T-helper 17 cell (primary cell): ENCODE results near the gene NEB. TPM values are rescaled to one million over a fixed set of nuclear protein-coding genes. Genes with fewer than 3 reads are reported as not detected.
A peak's percentile ranks its signal among the peaks of the same experiment; 100 is the strongest.
"Not testable (repeated sequence)": the region's sequence is repeated elsewhere in the genome, so short reads cannot be mapped to it uniquely, and the experiment has no call there.

Experiments used
- ATAC-seq: fragments of 150-1000 bp; cut with Tn5 transposase; 2 replicates; pipeline ENCODE4 v1.10.0; 2021; ENCODE audit warnings: mild to moderate bottlenecking, moderate library complexity
- DNase-seq, 3 donors: peaks; one replicate each; pipeline versions ENCODE4 v3.0.0 to v3.0.0-alpha.2; 2020 to 2021
- H3K9me3 ChIP-seq: one replicate; pipeline ENCODE4 v1.7.0; 2013; ENCODE audit warnings: low read length, mild to moderate bottlenecking; ENCODE audit not compliant: control insufficient read depth, poor library complexity, severe bottlenecking
- H3K27ac Mint-ChIP-seq: one replicate; pipeline ENCODE4 v1.8.0; 2022; ENCODE audit warnings: mild to moderate bottlenecking, moderate library complexity, mixed read lengths
- H3K27me3 Mint-ChIP-seq: one replicate; pipeline ENCODE4 v1.8.0; 2022; ENCODE audit warnings: mixed read lengths
- H3K36me3 Mint-ChIP-seq: one replicate; pipeline ENCODE4 v1.8.0; 2022; ENCODE audit warnings: low read depth, mixed read lengths
- H3K4me1 Mint-ChIP-seq: one replicate; pipeline ENCODE4 v1.8.0; 2022; ENCODE audit warnings: mild to moderate bottlenecking, mixed read lengths
- H3K4me3 Mint-ChIP-seq: one replicate; pipeline ENCODE4 v1.8.0; 2022; ENCODE audit warnings: mild to moderate bottlenecking, moderate library complexity, mixed read lengths
- total RNA-seq, 4 donors: library from RNA in 2 of 4; stranded (reverse) in 2 of 4; gene quantifications; one replicate each; pipeline ENCODE4 v1.2.3 and lab custom pipeline; 2022 to 2026

Gene NEB
- total RNA-seq, 2 donors from 2014 or later, result 1.6 to 1.7 TPM

- not testable (repeated sequence) for H3K4me1 Mint-ChIP-seq, H3K36me3 Mint-ChIP-seq, H3K9me3 ChIP-seq, H3K27me3 Mint-ChIP-seq, DNase-seq, ATAC-seq, H3K4me3 Mint-ChIP-seq, H3K27ac Mint-ChIP-seq
Measured at GRCh38 chr2:151596903-151597608, 137.2 kb downstream of the NEB start.

GRCh38 chr2:151591908-151592255, 142.4 kb downstream of the NEB start:
- not testable (repeated sequence) for H3K4me3 Mint-ChIP-seq, ATAC-seq, H3K27ac Mint-ChIP-seq, H3K9me3 ChIP-seq, H3K36me3 Mint-ChIP-seq, H3K4me1 Mint-ChIP-seq, DNase-seq, H3K27me3 Mint-ChIP-seq

- not testable (repeated sequence) for H3K4me3 Mint-ChIP-seq, H3K36me3 Mint-ChIP-seq, H3K27me3 Mint-ChIP-seq, H3K27ac Mint-ChIP-seq, DNase-seq, H3K9me3 ChIP-seq, H3K4me1 Mint-ChIP-seq
- peak; percentile 80 for ATAC-seq
Measured at GRCh38 chr2:151591250-151591907, 142.9 kb downstream of the NEB start.

- H3K4me3 Mint-ChIP-seq, H3K9me3 ChIP-seq, H3K27me3 Mint-ChIP-seq, DNase-seq, H3K27ac Mint-ChIP-seq, ATAC-seq, H3K4me1 Mint-ChIP-seq, H3K36me3 Mint-ChIP-seq: not testable (repeated sequence)
Measured at GRCh38 chr2:151581300-151581699, 153.0 kb downstream of the NEB start.

GRCh38 chr2:151580697-151581096, 153.6 kb downstream of the NEB start:
- not testable (repeated sequence) for H3K36me3 Mint-ChIP-seq, DNase-seq, H3K9me3 ChIP-seq, H3K4me1 Mint-ChIP-seq, H3K4me3 Mint-ChIP-seq, H3K27me3 Mint-ChIP-seq, H3K27ac Mint-ChIP-seq
- peak; percentile 79 for ATAC-seq

GRCh38 chr2:151577116-151577515, 157.2 kb downstream of the NEB start:
- no peak overlapping the region for H3K4me3 Mint-ChIP-seq
- no peak overlapping the region for H3K27ac Mint-ChIP-seq
- DNase-seq, result no peak
- no peak for ATAC-seq
- H3K4me1 Mint-ChIP-seq, result no peaks in the 10 kb centered on the region
- no peaks in the 10 kb centered on the region for H3K36me3 Mint-ChIP-seq
- H3K27me3 Mint-ChIP-seq, result no peaks in the 10 kb centered on the region
- no peaks in the 10 kb centered on the region for H3K9me3 ChIP-seq

- Mint-ChIP-seq H3K27me3 (no peaks in the 10 kb centered on the region), H3K27ac (no peak overlapping the region), H3K4me3 (no peak overlapping the region), H3K36me3 (no peaks in the 10 kb centered on the region), H3K4me1 (no peaks in the 10 kb centered on the region)
- H3K9me3 ChIP-seq, result no peaks in the 10 kb centered on the region
- DNase-seq (no peak), ATAC-seq (no peak)
Measured at GRCh38 chr2:151576080-151576479, 158.2 kb downstream of the NEB start.

GRCh38 chr2:151575338-151575737, 158.9 kb downstream of the NEB start:
- H3K9me3 ChIP-seq, result no peaks in the 10 kb centered on the region
- Mint-ChIP-seq H3K27me3 (no peaks in the 10 kb centered on the region), H3K27ac (no peak overlapping the region), H3K4me3 (no peak overlapping the region), H3K36me3 (no peaks in the 10 kb centered on the region), H3K4me1 (no peaks in the 10 kb centered on the region)
- no peak for ATAC-seq
- no peak for DNase-seq

GRCh38 chr2:151570191-151570590, 164.1 kb downstream of the NEB start:
- Mint-ChIP-seq H3K4me1 (no peaks in the 10 kb centered on the region), H3K27ac (no peak overlapping the region), H3K27me3 (no peaks in the 10 kb centered on the region), H3K36me3 (no peaks in the 10 kb centered on the region), H3K4me3 (no peak overlapping the region)
- DNase-seq (no peak), ATAC-seq (no peak)
- no peaks in the 10 kb centered on the region for H3K9me3 ChIP-seq

GRCh38 chr2:151569167-151569566, 165.1 kb downstream of the NEB start:
- Mint-ChIP-seq H3K4me1 (no peaks in the 10 kb centered on the region), H3K27me3 (no peaks in the 10 kb centered on the region), H3K27ac (no peak overlapping the region), H3K36me3 (no peaks in the 10 kb centered on the region), H3K4me3 (no peak overlapping the region)
- no peaks in the 10 kb centered on the region for H3K9me3 ChIP-seq
- ATAC-seq (no peak), DNase-seq (no peak)

- Mint-ChIP-seq H3K36me3 (no peaks in the 10 kb centered on the region), H3K4me1 (no peaks in the 10 kb centered on the region), H3K27me3 (no peaks in the 10 kb centered on the region), H3K27ac (no peak overlapping the region), H3K4me3 (no peak overlapping the region)
- H3K9me3 ChIP-seq, result no peaks in the 10 kb centered on the region
- no peak for DNase-seq
- ATAC-seq, result no peak
Measured at GRCh38 chr2:151568501-151568900, 165.8 kb downstream of the NEB start.

- Mint-ChIP-seq H3K36me3 (no peaks in the 10 kb centered on the region), H3K27ac (no peak overlapping the region), H3K4me1 (no peaks in the 10 kb centered on the region), H3K4me3 (no peak overlapping the region), H3K27me3 (no peaks in the 10 kb centered on the region)
- DNase-seq (no peak), ATAC-seq (no peak)
- H3K9me3 ChIP-seq, result no peaks in the 10 kb centered on the region
Measured at GRCh38 chr2:151567006-151567405, 167.3 kb downstream of the NEB start.

- H3K9me3 ChIP-seq, result no peaks in the 10 kb centered on the region
- Mint-ChIP-seq H3K4me1 (no peaks in the 10 kb centered on the region), H3K27ac (no peak overlapping the region), H3K4me3 (no peak overlapping the region), H3K36me3 (no peaks in the 10 kb centered on the region), H3K27me3 (no peaks in the 10 kb centered on the region)
- ATAC-seq (no peak), DNase-seq (no peak)
Measured at GRCh38 chr2:151562398-151562797, 171.9 kb downstream of the NEB start.

- ATAC-seq (no peak), DNase-seq (no peak)
- Mint-ChIP-seq H3K27me3 (no peaks in the 10 kb centered on the region), H3K4me1 (no peaks in the 10 kb centered on the region), H3K27ac (no peak overlapping the region), H3K4me3 (no peak overlapping the region), H3K36me3 (no peaks in the 10 kb centered on the region)
- no peaks in the 10 kb centered on the region for H3K9me3 ChIP-seq
Measured at GRCh38 chr2:151560289-151560688, 174.0 kb downstream of the NEB start.
